Nephron progenitor cell (in vitro differentiated cells): ENCODE data around the gene HUS1B.

Source experiments
- DNase-seq: peaks from one replicate; pipeline ENCODE4 v3.0.0; 2021
- H3K27ac Mint-ChIP-seq: 2 replicates; pipeline ENCODE4 v1.8.0; 2021; ENCODE audit warnings: mild to moderate bottlenecking, moderate library complexity, mixed read lengths
- H3K27me3 Mint-ChIP-seq: 2 replicates; pipeline ENCODE4 v1.8.0; 2021; ENCODE audit warnings: mild to moderate bottlenecking, low read depth, mixed read lengths; ENCODE audit not compliant: poor library complexity
- H3K36me3 Mint-ChIP-seq: 2 replicates; pipeline ENCODE4 v1.8.0; 2021; ENCODE audit warnings: low read depth, mixed read lengths
- H3K4me1 Mint-ChIP-seq: 2 replicates; pipeline ENCODE4 v1.8.0; 2021; ENCODE audit warnings: mixed read lengths
- H3K4me3 Mint-ChIP-seq: 2 replicates; pipeline ENCODE4 v1.8.0; 2021; ENCODE audit warnings: mild to moderate bottlenecking, moderate library complexity, mixed read lengths
- H3K9me3 Mint-ChIP-seq: 2 replicates; pipeline ENCODE4 v1.8.0; 2021; ENCODE audit warnings: mild to moderate bottlenecking, moderate library complexity, mixed read lengths
- TF ChIP-seq, protein P1 (sequence below): fragments of 200-600 bp; sonication (generic); IDR thresholded peaks from 2 replicates; pipeline ENCODE4 v1.5.0; 2021; ENCODE audit warnings: antibody characterized with exemption

HUS1B gene

DNA sequence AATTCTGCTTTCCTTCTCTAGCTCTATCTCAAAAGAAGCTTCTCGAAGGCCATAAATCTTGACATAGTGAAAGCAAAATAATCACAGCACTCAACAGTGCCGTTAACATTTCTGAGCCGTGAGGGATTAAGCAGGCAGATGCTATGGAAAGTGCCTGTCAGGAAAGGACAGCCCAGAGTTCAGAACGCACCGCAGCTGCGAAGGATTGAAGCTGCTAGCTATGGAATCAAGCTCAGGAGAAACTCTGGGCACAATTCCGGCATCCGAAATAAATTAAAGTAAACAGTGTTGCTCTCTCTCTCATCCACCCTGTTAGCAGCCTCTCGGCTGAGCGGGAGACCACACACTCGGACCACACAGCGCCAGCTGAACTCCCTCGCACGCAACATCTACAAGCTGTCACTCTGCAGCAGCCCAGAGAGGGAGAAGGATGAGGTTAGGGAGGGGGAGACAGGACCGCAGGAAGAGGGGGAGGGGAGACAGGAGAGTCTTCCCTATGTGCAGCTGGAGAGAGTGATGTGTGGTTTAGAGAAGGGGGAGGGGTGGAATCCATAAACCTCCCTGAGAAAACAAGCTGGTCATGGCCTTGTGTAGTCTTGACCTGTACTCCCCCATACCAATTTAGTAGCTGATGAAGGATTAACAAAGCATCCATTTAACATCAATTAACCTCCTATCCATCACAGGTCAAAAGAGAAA lies 27.0 kb upstream of the HUS1B start:
- Mint-ChIP-seq H3K4me3 (peak overlapping the region; percentile 48), H3K4me1 (peaks cover 35% of the 10 kb centered on the region), H3K27ac (no peak overlapping the region), H3K27me3 (peaks cover 66% of the 10 kb centered on the region), H3K36me3 (peaks cover 4% of the 10 kb centered on the region), H3K9me3 (no peaks in the 10 kb centered on the region)
- TF ChIP-seq, protein P1, sequence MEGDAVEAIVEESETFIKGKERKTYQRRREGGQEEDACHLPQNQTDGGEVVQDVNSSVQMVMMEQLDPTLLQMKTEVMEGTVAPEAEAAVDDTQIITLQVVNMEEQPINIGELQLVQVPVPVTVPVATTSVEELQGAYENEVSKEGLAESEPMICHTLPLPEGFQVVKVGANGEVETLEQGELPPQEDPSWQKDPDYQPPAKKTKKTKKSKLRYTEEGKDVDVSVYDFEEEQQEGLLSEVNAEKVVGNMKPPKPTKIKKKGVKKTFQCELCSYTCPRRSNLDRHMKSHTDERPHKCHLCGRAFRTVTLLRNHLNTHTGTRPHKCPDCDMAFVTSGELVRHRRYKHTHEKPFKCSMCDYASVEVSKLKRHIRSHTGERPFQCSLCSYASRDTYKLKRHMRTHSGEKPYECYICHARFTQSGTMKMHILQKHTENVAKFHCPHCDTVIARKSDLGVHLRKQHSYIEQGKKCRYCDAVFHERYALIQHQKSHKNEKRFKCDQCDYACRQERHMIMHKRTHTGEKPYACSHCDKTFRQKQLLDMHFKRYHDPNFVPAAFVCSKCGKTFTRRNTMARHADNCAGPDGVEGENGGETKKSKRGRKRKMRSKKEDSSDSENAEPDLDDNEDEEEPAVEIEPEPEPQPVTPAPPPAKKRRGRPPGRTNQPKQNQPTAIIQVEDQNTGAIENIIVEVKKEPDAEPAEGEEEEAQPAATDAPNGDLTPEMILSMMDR: no peak
- peak; percentile 70 for DNase-seq

DNA sequence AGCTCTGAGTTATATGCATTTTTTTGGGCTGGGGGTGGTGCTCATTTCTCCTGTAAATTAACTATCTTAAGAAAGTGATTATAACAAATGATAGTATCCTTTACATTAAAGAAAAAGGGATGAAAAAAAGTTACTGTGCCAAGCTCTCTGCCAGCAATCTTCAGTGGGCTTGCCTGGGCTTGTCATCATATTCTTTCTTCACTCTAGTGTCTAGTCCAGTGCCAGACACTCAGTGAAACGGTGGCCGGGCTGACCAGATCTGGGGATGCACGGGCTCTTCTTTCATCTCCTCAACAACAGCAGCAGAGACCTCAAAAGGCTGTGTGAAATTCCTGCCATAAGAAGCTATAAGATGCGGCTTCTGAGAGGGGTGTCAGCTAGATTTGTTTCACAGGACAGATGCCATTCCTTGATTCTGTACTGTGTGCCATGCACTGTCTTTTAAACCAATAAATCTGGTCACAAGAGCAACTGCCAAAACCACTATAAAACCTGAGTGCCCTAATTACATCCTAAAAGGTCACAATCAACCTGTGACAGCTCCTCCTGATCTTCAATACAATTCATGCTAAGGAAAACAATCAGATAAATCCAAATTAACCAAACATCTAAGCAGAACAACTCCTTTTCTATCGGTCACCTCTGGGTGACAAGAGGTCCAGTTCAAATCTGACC lies 23.9 kb upstream of the HUS1B start:
- no peak overlapping the region for H3K4me3 Mint-ChIP-seq
- H3K9me3 Mint-ChIP-seq: peaks cover 14% of the 10 kb centered on the region
- no peak overlapping the region for H3K27ac Mint-ChIP-seq
- H3K4me1 Mint-ChIP-seq: peaks cover 35% of the 10 kb centered on the region
- TF ChIP-seq, protein P1: no peak
- DNase-seq: no peak
- peaks cover 15% of the 10 kb centered on the region for H3K36me3 Mint-ChIP-seq
- H3K27me3 Mint-ChIP-seq: peaks cover 69% of the 10 kb centered on the region

DNA sequence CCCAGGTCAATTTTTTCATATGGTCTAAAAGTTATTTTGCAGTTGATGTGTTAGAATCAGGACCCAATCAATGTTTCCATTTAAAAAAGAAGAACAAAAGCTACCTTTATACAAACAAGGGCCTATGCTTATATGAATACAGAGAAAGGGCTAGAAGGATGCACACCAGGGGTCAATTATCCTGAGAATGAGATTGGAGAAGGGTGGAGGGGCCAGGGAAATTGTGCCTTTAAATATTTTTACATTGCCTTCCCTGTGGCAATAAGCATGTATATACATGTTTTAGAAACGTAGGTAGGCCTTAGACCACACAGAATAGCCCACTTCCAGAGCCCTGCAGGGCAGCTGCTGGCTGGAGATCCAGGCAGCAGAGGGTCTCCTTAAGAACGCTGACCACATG lies 23.4 kb upstream of the HUS1B start:
- Mint-ChIP-seq H3K27ac (no peak overlapping the region), H3K9me3 (peaks cover 14% of the 10 kb centered on the region), H3K4me3 (no peak overlapping the region), H3K4me1 (peaks cover 31% of the 10 kb centered on the region), H3K36me3 (peaks cover 15% of the 10 kb centered on the region), H3K27me3 (peaks cover 64% of the 10 kb centered on the region)
- no peak for DNase-seq
- TF ChIP-seq, protein P1: no peak

DNA sequence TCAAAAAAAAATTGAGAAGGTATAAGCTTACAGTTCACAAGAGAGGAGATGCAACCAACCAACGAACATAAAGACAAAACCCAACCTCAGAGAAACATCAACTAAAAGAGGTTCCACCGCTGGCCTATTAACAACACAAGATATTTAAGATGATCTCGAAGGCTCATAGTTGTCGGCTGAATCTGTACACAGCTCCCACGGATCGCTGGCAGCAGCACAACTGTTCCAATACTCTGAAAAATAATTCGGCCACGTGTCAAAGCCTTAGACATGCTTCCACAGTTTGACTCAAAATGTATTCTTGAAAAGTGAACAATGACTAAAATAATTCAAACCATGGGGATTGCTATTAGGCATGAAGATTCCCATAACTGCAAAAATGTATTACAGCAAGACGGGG lies 22.4 kb upstream of the HUS1B start:
- peaks cover 58% of the 10 kb centered on the region for H3K27me3 Mint-ChIP-seq
- peaks cover 15% of the 10 kb centered on the region for H3K36me3 Mint-ChIP-seq
- no peak for DNase-seq
- TF ChIP-seq, protein P1: no peak
- peaks cover 18% of the 10 kb centered on the region for H3K9me3 Mint-ChIP-seq
- no peak overlapping the region for H3K4me3 Mint-ChIP-seq
- peaks cover 26% of the 10 kb centered on the region for H3K4me1 Mint-ChIP-seq
- H3K27ac Mint-ChIP-seq: no peak overlapping the region

DNA sequence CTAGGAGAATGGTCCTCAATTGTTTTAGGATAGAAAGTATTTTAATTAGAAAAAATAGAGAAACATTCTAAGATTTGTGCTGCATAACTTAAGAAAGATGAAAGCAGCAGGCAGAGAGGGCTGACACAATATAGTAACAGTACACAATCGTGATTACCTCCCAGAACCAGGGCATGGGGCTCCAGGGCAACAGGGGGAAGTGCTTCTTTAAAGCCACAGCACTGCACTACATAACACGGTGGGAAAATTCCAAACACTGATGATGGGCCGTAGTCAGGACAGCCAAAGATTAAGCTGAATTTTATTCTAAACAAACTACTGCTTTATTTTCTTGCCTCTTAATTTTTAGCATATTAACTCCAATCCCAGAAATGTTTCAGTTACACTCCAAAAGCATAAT lies 21.6 kb upstream of the HUS1B start:
- H3K27me3 Mint-ChIP-seq: peaks cover 51% of the 10 kb centered on the region
- peaks cover 15% of the 10 kb centered on the region for H3K36me3 Mint-ChIP-seq
- DNase-seq: no peak
- no peak overlapping the region for H3K4me3 Mint-ChIP-seq
- H3K27ac Mint-ChIP-seq: no peak overlapping the region
- H3K4me1 Mint-ChIP-seq: peaks cover 18% of the 10 kb centered on the region
- peaks cover 18% of the 10 kb centered on the region for H3K9me3 Mint-ChIP-seq
- TF ChIP-seq, protein P1: no peak
